ENCODE results near the gene WDR20.

Gene WDR20

GRCh38 chr14:102246071-102246470 is 106.4 kb downstream of the WDR20 start:
- no peak overlapping the region for H2AFZ ChIP-seq (ENCODE audit: low read depth, low read length)
- no peak overlapping the region for H3K4me2 ChIP-seq (ENCODE audit: insufficient read depth, low read length)
- no peaks in the 10 kb centered on the region for H3K36me3 ChIP-seq (ENCODE audit: insufficient read depth, low read length)
- no peaks in the 10 kb centered on the region for H3K27me3 ChIP-seq (ENCODE audit: insufficient read depth, low read length, poor library complexity)
- no peaks in the 10 kb centered on the region for H3K4me1 ChIP-seq (ENCODE audit: insufficient read depth, low read length)
- no peaks in the 10 kb centered on the region for H4K20me1 ChIP-seq (ENCODE audit: insufficient read depth, low read length)
- H3K27ac ChIP-seq (ENCODE audit: low read length): no peak overlapping the region
- H3K79me2 ChIP-seq (ENCODE audit: insufficient read depth, low read length): no peaks in the 10 kb centered on the region
- H3K4me3 ChIP-seq (ENCODE audit: low read depth in 1 of 2, low read length in 2 of 2): no peak overlapping the region
- ATAC-seq (ENCODE audit: insufficient read depth, low read depth): no peak
- H3K9ac ChIP-seq (ENCODE audit: low read depth, low read length): no peak overlapping the region
- TF ChIP-seq CTCF (IDR thresholded peaks at IDR 0.05; ENCODE audit: borderline replicate concordance, extremely low read depth, low read length, poor library complexity, severe bottlenecking) (no peak), EZH2 (IDR thresholded peaks at IDR 0.05; ENCODE audit: borderline replicate concordance, low read depth, low read length, severe bottlenecking) (no peak)
- peaks cover 2% of the 10 kb centered on the region for H3K9me3 ChIP-seq (ENCODE audit: insufficient read depth, low read length, severe bottlenecking)
- DNase-seq: no peak

- Histone ChIP-seq H3K27ac (ENCODE audit: low read length) (no peak overlapping the region), H3K79me2 (ENCODE audit: insufficient read depth, low read length) (no peaks in the 10 kb centered on the region), H3K9ac (ENCODE audit: low read depth, low read length) (no peak overlapping the region), H3K27me3 (ENCODE audit: insufficient read depth, low read length, poor library complexity) (no peaks in the 10 kb centered on the region), H3K4me3 (ENCODE audit: low read depth in 1 of 2, low read length in 2 of 2) (no peak overlapping the region), H3K4me1 (ENCODE audit: insufficient read depth, low read length) (no peaks in the 10 kb centered on the region), H3K36me3 (ENCODE audit: insufficient read depth, low read length) (no peaks in the 10 kb centered on the region), H3K4me2 (ENCODE audit: insufficient read depth, low read length) (no peak overlapping the region), H2AFZ (ENCODE audit: low read depth, low read length) (no peak overlapping the region), H3K9me3 (ENCODE audit: insufficient read depth, low read length, severe bottlenecking) (peaks cover 2% of the 10 kb centered on the region), H4K20me1 (ENCODE audit: insufficient read depth, low read length) (no peaks in the 10 kb centered on the region)
- no peak for TF ChIP-seq EZH2 (IDR thresholded peaks at IDR 0.05; ENCODE audit: borderline replicate concordance, low read depth, low read length, severe bottlenecking)
- no peak for TF ChIP-seq CTCF (IDR thresholded peaks at IDR 0.05; ENCODE audit: borderline replicate concordance, extremely low read depth, low read length, poor library complexity, severe bottlenecking)
- ATAC-seq (ENCODE audit: insufficient read depth, low read depth) (no peak), DNase-seq (no peak)
Observed at GRCh38 chr14:102248121-102248520, 108.4 kb downstream of the WDR20 start.

- no peak overlapping the region for H3K9ac ChIP-seq (ENCODE audit: low read depth, low read length)
- no peak overlapping the region for H3K27ac ChIP-seq (ENCODE audit: low read length)
- no peaks in the 10 kb centered on the region for H3K4me1 ChIP-seq (ENCODE audit: insufficient read depth, low read length)
- no peaks in the 10 kb centered on the region for H3K27me3 ChIP-seq (ENCODE audit: insufficient read depth, low read length, poor library complexity)
- no peaks in the 10 kb centered on the region for H4K20me1 ChIP-seq (ENCODE audit: insufficient read depth, low read length)
- DNase-seq (no peak), ATAC-seq (ENCODE audit: insufficient read depth, low read depth) (no peak)
- no peaks in the 10 kb centered on the region for H3K9me3 ChIP-seq (ENCODE audit: insufficient read depth, low read length, severe bottlenecking)
- no peak overlapping the region for H3K4me3 ChIP-seq (ENCODE audit: low read depth in 1 of 2, low read length in 2 of 2)
- H3K36me3 ChIP-seq (ENCODE audit: insufficient read depth, low read length): no peaks in the 10 kb centered on the region
- no peak overlapping the region for H3K4me2 ChIP-seq (ENCODE audit: insufficient read depth, low read length)
- no peak for TF ChIP-seq CTCF (IDR thresholded peaks at IDR 0.05; ENCODE audit: borderline replicate concordance, extremely low read depth, low read length, poor library complexity, severe bottlenecking)
- TF ChIP-seq EZH2 (IDR thresholded peaks at IDR 0.05; ENCODE audit: borderline replicate concordance, low read depth, low read length, severe bottlenecking): no peak
- no peak overlapping the region for H2AFZ ChIP-seq (ENCODE audit: low read depth, low read length)
- no peaks in the 10 kb centered on the region for H3K79me2 ChIP-seq (ENCODE audit: insufficient read depth, low read length)
Observed at GRCh38 chr14:102249041-102249440, 109.3 kb downstream of the WDR20 start.

- DNase-seq (no peak), ATAC-seq (ENCODE audit: insufficient read depth, low read depth) (no peak)
- H3K4me2 ChIP-seq (ENCODE audit: insufficient read depth, low read length): no peak overlapping the region
- H3K36me3 ChIP-seq (ENCODE audit: insufficient read depth, low read length): no peaks in the 10 kb centered on the region
- H2AFZ ChIP-seq (ENCODE audit: low read depth, low read length): no peak overlapping the region
- no peaks in the 10 kb centered on the region for H4K20me1 ChIP-seq (ENCODE audit: insufficient read depth, low read length)
- no peaks in the 10 kb centered on the region for H3K4me1 ChIP-seq (ENCODE audit: insufficient read depth, low read length)
- H3K27me3 ChIP-seq (ENCODE audit: insufficient read depth, low read length, poor library complexity): no peaks in the 10 kb centered on the region
- H3K79me2 ChIP-seq (ENCODE audit: insufficient read depth, low read length): no peaks in the 10 kb centered on the region
- no peak overlapping the region for H3K27ac ChIP-seq (ENCODE audit: low read length)
- H3K9me3 ChIP-seq (ENCODE audit: insufficient read depth, low read length, severe bottlenecking): no peaks in the 10 kb centered on the region
- no peak overlapping the region for H3K4me3 ChIP-seq (ENCODE audit: low read depth in 1 of 2, low read length in 2 of 2)
- TF ChIP-seq CTCF (IDR thresholded peaks at IDR 0.05; ENCODE audit: borderline replicate concordance, extremely low read depth, low read length, poor library complexity, severe bottlenecking) (no peak), EZH2 (IDR thresholded peaks at IDR 0.05; ENCODE audit: borderline replicate concordance, low read depth, low read length, severe bottlenecking) (no peak)
- H3K9ac ChIP-seq (ENCODE audit: low read depth, low read length): no peak overlapping the region
Observed at GRCh38 chr14:102249981-102250380, 110.3 kb downstream of the WDR20 start.
